ENCODE data around the gene NAA25.

Gene NAA25

GRCh38 chr12:112035219-112035785 is 73.3 kb downstream of the NAA25 start:
- Mint-ChIP-seq H3K4me3 (no peak overlapping the region), H3K27ac (no peak overlapping the region), H3K27me3 (no peaks in the 10 kb centered on the region), H3K9me3 (no peaks in the 10 kb centered on the region), H3K36me3 (peaks cover 76% of the 10 kb centered on the region), H3K4me1 (peaks cover 13% of the 10 kb centered on the region)
- ATAC-seq: no peak

GRCh38 chr12:112032292-112032691 is 76.3 kb downstream of the NAA25 start:
- no peak for ATAC-seq
- peak overlapping the region; percentile 71 for H3K27ac Mint-ChIP-seq
- no peaks in the 10 kb centered on the region for H3K27me3 Mint-ChIP-seq
- H3K36me3 Mint-ChIP-seq: peaks cover 68% of the 10 kb centered on the region
- H3K4me1 Mint-ChIP-seq: peaks cover 24% of the 10 kb centered on the region
- no peaks in the 10 kb centered on the region for H3K9me3 Mint-ChIP-seq
- no peak overlapping the region for H3K4me3 Mint-ChIP-seq

GRCh38 chr12:112031472-112031871 is 77.1 kb downstream of the NAA25 start:
- Mint-ChIP-seq H3K4me1 (peaks cover 25% of the 10 kb centered on the region), H3K36me3 (peaks cover 63% of the 10 kb centered on the region), H3K4me3 (no peak overlapping the region), H3K9me3 (no peaks in the 10 kb centered on the region), H3K27me3 (no peaks in the 10 kb centered on the region), H3K27ac (peak overlapping the region; percentile 71)
- ATAC-seq: no peak

DNA sequence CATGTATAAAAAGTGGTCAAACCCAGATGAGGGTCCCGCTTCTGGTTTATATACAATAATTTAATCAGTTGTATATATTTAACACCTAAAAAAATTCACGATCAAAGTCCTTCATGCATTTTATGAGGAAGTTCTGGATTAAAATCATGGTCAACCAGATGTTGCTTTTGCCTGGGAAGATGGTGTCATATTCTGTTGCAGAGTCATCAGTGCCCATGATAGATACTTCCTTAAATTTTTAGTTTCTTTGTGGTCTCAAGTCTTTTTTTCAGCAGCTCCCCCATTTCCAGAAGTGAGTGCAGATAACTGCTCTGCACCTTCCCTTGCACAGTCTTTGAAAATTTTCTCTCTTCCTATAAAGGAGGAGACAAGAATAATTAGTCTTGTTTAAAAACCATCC is 79.3 kb downstream of the NAA25 start:
- H3K27me3 Mint-ChIP-seq: no peaks in the 10 kb centered on the region
- peak overlapping the region; percentile 22 for H3K27ac Mint-ChIP-seq
- no peak overlapping the region for H3K4me3 Mint-ChIP-seq
- ATAC-seq: no peak
- H3K9me3 Mint-ChIP-seq: no peaks in the 10 kb centered on the region
- H3K4me1 Mint-ChIP-seq: peaks cover 32% of the 10 kb centered on the region
- peaks cover 59% of the 10 kb centered on the region for H3K36me3 Mint-ChIP-seq

GRCh38 chr12:112025808-112026375 is 82.7 kb downstream of the NAA25 start:
- Mint-ChIP-seq H3K9me3 (no peaks in the 10 kb centered on the region), H3K4me1 (peaks cover 34% of the 10 kb centered on the region), H3K4me3 (no peak overlapping the region), H3K27me3 (no peaks in the 10 kb centered on the region), H3K36me3 (peaks cover 57% of the 10 kb centered on the region), H3K27ac (peak overlapping the region; percentile 74)
- ATAC-seq: no peak

GRCh38 chr12:112023759-112024396 is 84.7 kb downstream of the NAA25 start:
- Mint-ChIP-seq H3K27ac (no peak overlapping the region), H3K36me3 (peaks cover 45% of the 10 kb centered on the region), H3K4me1 (peaks cover 45% of the 10 kb centered on the region), H3K9me3 (no peaks in the 10 kb centered on the region), H3K27me3 (no peaks in the 10 kb centered on the region), H3K4me3 (no peak overlapping the region)
- no peak for ATAC-seq

- H3K9me3 Mint-ChIP-seq: no peaks in the 10 kb centered on the region
- no peaks in the 10 kb centered on the region for H3K27me3 Mint-ChIP-seq
- H3K4me1 Mint-ChIP-seq: peaks cover 52% of the 10 kb centered on the region
- no peak overlapping the region for H3K4me3 Mint-ChIP-seq
- no peak overlapping the region for H3K27ac Mint-ChIP-seq
- H3K36me3 Mint-ChIP-seq: peaks cover 46% of the 10 kb centered on the region
- ATAC-seq: no peak
Measured at GRCh38 chr12:112022241-112023016, 86.2 kb downstream of the NAA25 start.

GRCh38 chr12:112020947-112021457 is 87.6 kb downstream of the NAA25 start:
- Mint-ChIP-seq H3K36me3 (peaks cover 48% of the 10 kb centered on the region), H3K4me1 (peaks cover 61% of the 10 kb centered on the region), H3K9me3 (peaks cover 2% of the 10 kb centered on the region), H3K4me3 (no peak overlapping the region), H3K27me3 (no peaks in the 10 kb centered on the region), H3K27ac (peak overlapping the region; percentile 25)
- no peak for ATAC-seq

- H3K4me3 Mint-ChIP-seq: no peak overlapping the region
- H3K9me3 Mint-ChIP-seq: peaks cover 7% of the 10 kb centered on the region
- peaks cover 50% of the 10 kb centered on the region for H3K36me3 Mint-ChIP-seq
- H3K4me1 Mint-ChIP-seq: peaks cover 75% of the 10 kb centered on the region
- ATAC-seq: no peak
- peak overlapping the region; percentile 5 for H3K27ac Mint-ChIP-seq
- no peaks in the 10 kb centered on the region for H3K27me3 Mint-ChIP-seq
Measured at GRCh38 chr12:112018571-112019237, 89.9 kb downstream of the NAA25 start.

DNA sequence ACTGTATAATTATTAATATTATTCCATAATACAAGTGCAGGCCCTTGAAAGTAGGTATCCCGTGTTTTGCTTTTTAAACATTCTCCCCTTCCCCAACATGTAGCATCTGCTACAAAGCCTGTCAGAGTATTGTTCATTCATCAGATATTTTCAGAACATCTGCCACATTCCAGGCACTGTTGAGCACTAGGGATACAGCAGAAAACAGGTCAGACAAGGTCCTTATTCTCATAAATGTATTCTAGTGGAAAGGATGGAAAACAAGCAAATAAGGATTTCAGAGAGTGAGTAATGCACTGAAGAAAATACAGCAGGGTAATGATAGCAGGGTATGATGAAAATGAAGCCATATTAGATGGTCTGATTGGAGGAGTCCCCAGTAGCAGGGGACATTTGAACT is 91.5 kb downstream of the NAA25 start:
- H3K4me1 Mint-ChIP-seq: peaks cover 72% of the 10 kb centered on the region
- H3K27ac Mint-ChIP-seq: no peak overlapping the region
- H3K27me3 Mint-ChIP-seq: no peaks in the 10 kb centered on the region
- no peak for ATAC-seq
- peaks cover 42% of the 10 kb centered on the region for H3K36me3 Mint-ChIP-seq
- no peak overlapping the region for H3K4me3 Mint-ChIP-seq
- H3K9me3 Mint-ChIP-seq: peaks cover 7% of the 10 kb centered on the region

DNA sequence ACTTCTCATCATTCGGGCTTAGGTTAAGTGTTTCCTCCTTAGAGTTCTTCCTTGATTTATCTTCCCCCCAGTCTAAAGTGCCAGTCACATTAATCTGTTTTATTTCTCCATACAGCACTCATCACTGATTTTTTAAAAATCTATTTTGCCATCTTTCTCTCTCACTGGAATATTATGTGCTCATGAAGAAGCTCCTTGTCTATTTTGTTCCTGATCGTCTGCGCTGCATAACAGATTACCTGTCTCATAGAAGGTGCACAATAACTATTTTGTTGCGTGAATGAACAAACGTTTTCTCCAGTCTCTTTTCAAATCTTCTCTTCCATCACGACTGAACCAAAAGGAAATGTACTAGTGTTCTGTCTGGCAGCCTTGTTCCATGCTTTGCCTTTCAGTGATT is 92.6 kb downstream of the NAA25 start:
- Mint-ChIP-seq H3K36me3 (peaks cover 31% of the 10 kb centered on the region), H3K4me1 (peaks cover 77% of the 10 kb centered on the region), H3K27me3 (no peaks in the 10 kb centered on the region), H3K4me3 (peak overlapping the region; percentile 49), H3K9me3 (peaks cover 7% of the 10 kb centered on the region), H3K27ac (peak overlapping the region; percentile 85)
- no peak for ATAC-seq

DNA sequence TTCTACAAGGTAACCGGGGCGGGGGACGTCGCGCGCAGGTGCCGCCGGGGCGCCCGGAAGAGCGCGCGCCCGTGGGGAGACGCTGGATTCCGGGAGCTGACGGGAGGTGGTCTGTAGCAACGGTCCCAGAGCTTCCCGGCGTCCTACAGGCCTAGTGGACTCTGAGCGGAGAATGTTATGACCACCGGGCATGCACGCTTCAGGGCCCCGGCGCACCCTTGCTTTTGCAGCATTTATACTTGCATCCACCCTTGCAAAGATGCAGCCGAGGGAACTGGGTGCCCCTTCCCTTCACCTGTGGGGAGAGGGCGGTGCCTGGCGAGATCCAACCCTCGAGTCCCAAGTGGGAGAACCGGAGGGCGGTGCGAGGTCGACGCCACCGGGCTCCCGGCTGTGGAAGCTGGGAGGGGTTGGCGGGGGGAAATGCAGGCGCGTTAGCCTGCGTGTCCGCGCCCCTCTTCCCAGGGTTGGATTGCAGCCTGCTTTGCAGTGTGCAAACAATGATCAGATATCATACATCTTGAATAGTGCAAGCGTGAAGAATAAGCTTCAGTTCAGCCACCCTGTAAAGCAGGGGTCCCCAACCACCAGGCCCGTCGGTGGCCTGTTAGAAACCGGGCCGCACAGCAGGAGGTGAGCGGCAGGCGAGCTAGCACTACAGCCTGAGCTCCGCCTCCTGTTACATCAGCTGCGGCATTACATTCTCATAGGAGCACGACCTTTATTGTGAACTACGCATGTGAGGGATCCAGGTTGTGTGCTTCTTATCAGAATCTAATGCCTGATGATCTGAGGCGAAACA is 94.8 kb downstream of the NAA25 start:
- peak overlapping the region; percentile 92 for H3K4me3 Mint-ChIP-seq
- peaks cover 67% of the 10 kb centered on the region for H3K4me1 Mint-ChIP-seq
- H3K9me3 Mint-ChIP-seq: peaks cover 7% of the 10 kb centered on the region
- H3K27ac Mint-ChIP-seq: peak overlapping the region; percentile 85
- peaks cover 27% of the 10 kb centered on the region for H3K36me3 Mint-ChIP-seq
- peak; percentile 71 for ATAC-seq
- H3K27me3 Mint-ChIP-seq: no peaks in the 10 kb centered on the region

GRCh38 chr12:112012775-112013600 is 95.6 kb downstream of the NAA25 start, which contains the start of the genes ERP29 and TMEM116:
TSS of gene ERP29 (plus strand) at chr12:112013426. CDS start at chr12:112013466, 40 bp downstream.
TSS of gene TMEM116 (minus strand) at chr12:112013165. CDS start at chr12:112005270, 7,895 bp downstream.
- H3K4me1 Mint-ChIP-seq: peaks cover 59% of the 10 kb centered on the region
- H3K9me3 Mint-ChIP-seq: peaks cover 7% of the 10 kb centered on the region
- H3K36me3 Mint-ChIP-seq: peaks cover 19% of the 10 kb centered on the region
- H3K27me3 Mint-ChIP-seq: no peaks in the 10 kb centered on the region
- peak; percentile 92 for ATAC-seq
- H3K27ac Mint-ChIP-seq: peak within 1 kb of the TSS; percentile 85
- peak within 1 kb of the TSS; percentile 92 for H3K4me3 Mint-ChIP-seq
